SJCRH30 (cell line): ENCODE measurements around the gene TPM4. TPM values are rescaled to one million over a fixed set of nuclear protein-coding genes. Genes with fewer than 3 reads are reported as not detected.
"Not testable (repeated sequence)": the region's sequence is repeated elsewhere in the genome, so short reads cannot be mapped to it uniquely, and the experiment has no call there.

Source experiments
- DNase-seq, 2 experiments: peaks; one replicate each; pipeline ENCODE4 v3.0.0-alpha.2; 2015 to 2020
- H3K27ac ChIP-seq: fragments of 250-450 bp; sonication (Bioruptor Pico); 2 replicates; pipeline ENCODE4 v1.5.1; 2020; ENCODE audit warnings: mild to moderate bottlenecking, moderate library complexity
- H3K27me3 ChIP-seq: fragments of 250-450 bp; sonication (Bioruptor Pico); 2 replicates; pipeline ENCODE4 v1.5.1; 2020; ENCODE audit warnings: mild to moderate bottlenecking, moderate library complexity
- H3K36me3 ChIP-seq: fragments of 250-450 bp; sonication (Bioruptor Pico); 2 replicates; pipeline ENCODE4 v1.5.1; 2020; ENCODE audit warnings: mild to moderate bottlenecking, moderate library complexity
- H3K4me1 ChIP-seq: fragments of 250-450 bp; sonication (Bioruptor Pico); 2 replicates; pipeline ENCODE4 v1.5.1; 2020; ENCODE audit warnings: mild to moderate bottlenecking, moderate library complexity
- H3K4me3 ChIP-seq: fragments of 250-450 bp; sonication (Bioruptor Pico); 2 replicates; pipeline ENCODE4 v1.5.1; 2020; ENCODE audit warnings: mild to moderate bottlenecking, moderate library complexity
- H3K9me3 ChIP-seq: fragments of 250-450 bp; sonication (Bioruptor Pico); replicated peaks from 2 replicates; pipeline ENCODE4 v1.5.1; 2020; ENCODE audit warnings: mild to moderate bottlenecking, moderate library complexity
- total RNA-seq: library from RNA; depleted of rRNA; stranded (reverse); fragments of >200 nt; shearing (Covaris generic); gene quantifications from 2 replicates; pipeline ENCODE4 v1.2.3, GENCODE V29; 2014

TPM4 gene
- total RNA-seq, 1 experiment from 2014 or later, result 419 TPM

- Histone ChIP-seq H3K27ac (peak overlapping the region; percentile 55), H3K4me1 (peaks cover 9% of the 10 kb centered on the region), H3K9me3 (no peaks in the 10 kb centered on the region), H3K27me3 (no peaks in the 10 kb centered on the region), H3K36me3 (0 out of 2 replicates have a peak, but pooled peaks cover 2% of the 10 kb centered on the region), H3K4me3 (peak overlapping the region; percentile 82)
- DNase-seq, result peak in 1 of 2 experiments; percentile 22
These were observed 35.8 kb downstream of the TPM4 start for GRCh38 chr19:16111909-16112752.

- no peaks in the 10 kb centered on the region for H3K27me3 ChIP-seq
These were observed 36.5 kb downstream of the TPM4 start for GRCh38 chr19:16112778-16113177.

GRCh38 chr19:16113727-16114126 is 37.4 kb downstream of the TPM4 start:
- H3K36me3 ChIP-seq, result peaks cover 10% of the 10 kb centered on the region
- H3K9me3 ChIP-seq, result no peaks in the 10 kb centered on the region
- no peaks in the 10 kb centered on the region for H3K27me3 ChIP-seq
- H3K27ac ChIP-seq, result no peak overlapping the region
- no peak overlapping the region for H3K4me3 ChIP-seq
- peaks cover 9% of the 10 kb centered on the region for H3K4me1 ChIP-seq
- DNase-seq, result no peak

More at GRCh38 chr19:16112778-16113177, 36.5 kb downstream of the TPM4 start:
- Histone ChIP-seq H3K4me3 (no peak overlapping the region; the same call in 1 of the 2 replicates), H3K9me3 (no peaks in the 10 kb centered on the region), H3K27ac (no peak overlapping the region), H3K36me3 (0 out of 2 replicates have a peak, but pooled peaks cover 2% of the 10 kb centered on the region), H3K4me1 (peaks cover 9% of the 10 kb centered on the region)
- peak; percentile 23 to 44 for DNase-seq

GRCh38 chr19:16115301-16116039 is 39.2 kb downstream of the TPM4 start:
- H3K9me3 ChIP-seq, result no peaks in the 10 kb centered on the region
- H3K4me3 ChIP-seq, result no peak overlapping the region
- no peaks in the 10 kb centered on the region for H3K27me3 ChIP-seq
- no peak overlapping the region for H3K27ac ChIP-seq
- peaks cover 24% of the 10 kb centered on the region for H3K36me3 ChIP-seq
- DNase-seq, result no peak
- H3K4me1 ChIP-seq, result peaks cover 9% of the 10 kb centered on the region

GRCh38 chr19:16116067-16116466 is 39.8 kb downstream of the TPM4 start:
- H3K9me3 ChIP-seq, result no peaks in the 10 kb centered on the region
- no peak overlapping the region for H3K27ac ChIP-seq
- H3K27me3 ChIP-seq, result no peaks in the 10 kb centered on the region
- H3K36me3 ChIP-seq, result peaks cover 29% of the 10 kb centered on the region
- no peak for DNase-seq
- peaks cover 9% of the 10 kb centered on the region for H3K4me1 ChIP-seq
- no peak overlapping the region for H3K4me3 ChIP-seq

GRCh38 chr19:16117594-16118033 is 41.3 kb downstream of the TPM4 start:
- Histone ChIP-seq H3K27me3 (no peaks in the 10 kb centered on the region), H3K9me3 (no peaks in the 10 kb centered on the region), H3K36me3 (peaks cover 34% of the 10 kb centered on the region), H3K27ac (no peak overlapping the region), H3K4me1 (peaks cover 6% of the 10 kb centered on the region), H3K4me3 (no peak overlapping the region)
- no peak for DNase-seq

- no peaks in the 10 kb centered on the region for H3K9me3 ChIP-seq
- no peaks in the 10 kb centered on the region; the same call in 1 of the 2 replicates for H3K4me1 ChIP-seq
- no peak overlapping the region for H3K4me3 ChIP-seq
- H3K27me3 ChIP-seq, result no peaks in the 10 kb centered on the region
- peaks cover 43% of the 10 kb centered on the region for H3K36me3 ChIP-seq
- DNase-seq, result no peak
- no peak overlapping the region for H3K27ac ChIP-seq
These were observed 42.3 kb downstream of the TPM4 start for GRCh38 chr19:16118489-16119033.

GRCh38 chr19:16119075-16119857 is 43.0 kb downstream of the TPM4 start:
- peaks cover 46% of the 10 kb centered on the region for H3K36me3 ChIP-seq
- not testable (repeated sequence) for H3K4me1 ChIP-seq, H3K4me3 ChIP-seq, H3K9me3 ChIP-seq, DNase-seq, H3K27me3 ChIP-seq, H3K27ac ChIP-seq

- Histone ChIP-seq H3K36me3 (peaks cover 52% of the 10 kb centered on the region), H3K9me3 (no peaks in the 10 kb centered on the region), H3K4me1 (no peaks in the 10 kb centered on the region; the same call in 1 of the 2 replicates), H3K4me3 (no peak overlapping the region), H3K27ac (no peak overlapping the region), H3K27me3 (no peaks in the 10 kb centered on the region)
- DNase-seq, result no peak
These were observed 44.8 kb downstream of the TPM4 start for GRCh38 chr19:16121141-16121540.

GRCh38 chr19:16121967-16122366 is 45.7 kb downstream of the TPM4 start:
- H3K4me3 ChIP-seq, result no peak overlapping the region
- H3K4me1 ChIP-seq, result no peaks in the 10 kb centered on the region
- H3K9me3 ChIP-seq, result no peaks in the 10 kb centered on the region
- no peak overlapping the region for H3K27ac ChIP-seq
- H3K27me3 ChIP-seq, result no peaks in the 10 kb centered on the region
- peaks cover 57% of the 10 kb centered on the region for H3K36me3 ChIP-seq
- DNase-seq, result no peak

GRCh38 chr19:16124953-16125352 is 48.7 kb downstream of the TPM4 start:
- Histone ChIP-seq H3K27ac (no peak overlapping the region), H3K27me3 (no peaks in the 10 kb centered on the region), H3K36me3 (peaks cover 65% of the 10 kb centered on the region), H3K4me1 (no peaks in the 10 kb centered on the region), H3K9me3 (no peaks in the 10 kb centered on the region), H3K4me3 (no peak overlapping the region)
- DNase-seq, result no peak

- no peak for DNase-seq
- Histone ChIP-seq H3K27ac (no peak overlapping the region), H3K4me1 (no peaks in the 10 kb centered on the region), H3K36me3 (peaks cover 60% of the 10 kb centered on the region), H3K27me3 (no peaks in the 10 kb centered on the region), H3K9me3 (no peaks in the 10 kb centered on the region), H3K4me3 (no peak overlapping the region)
These were observed 49.6 kb downstream of the TPM4 start for GRCh38 chr19:16125737-16126495.

GRCh38 chr19:16127080-16127479 is 50.8 kb downstream of the TPM4 start:
- H3K27ac ChIP-seq, result no peak overlapping the region
- H3K4me1 ChIP-seq, result no peaks in the 10 kb centered on the region
- H3K27me3 ChIP-seq, result no peaks in the 10 kb centered on the region
- no peak overlapping the region for H3K4me3 ChIP-seq
- H3K36me3 ChIP-seq, result peaks cover 62% of the 10 kb centered on the region
- DNase-seq, result no peak
- no peaks in the 10 kb centered on the region for H3K9me3 ChIP-seq
